ENCODE measurements around the gene TRIM56. TPM values are rescaled to one million over a fixed set of nuclear protein-coding genes. Genes with fewer than 3 reads are reported as not detected.

TRIM56 gene
- total RNA-seq, 1 donor = 16.0 TPM

DNA sequence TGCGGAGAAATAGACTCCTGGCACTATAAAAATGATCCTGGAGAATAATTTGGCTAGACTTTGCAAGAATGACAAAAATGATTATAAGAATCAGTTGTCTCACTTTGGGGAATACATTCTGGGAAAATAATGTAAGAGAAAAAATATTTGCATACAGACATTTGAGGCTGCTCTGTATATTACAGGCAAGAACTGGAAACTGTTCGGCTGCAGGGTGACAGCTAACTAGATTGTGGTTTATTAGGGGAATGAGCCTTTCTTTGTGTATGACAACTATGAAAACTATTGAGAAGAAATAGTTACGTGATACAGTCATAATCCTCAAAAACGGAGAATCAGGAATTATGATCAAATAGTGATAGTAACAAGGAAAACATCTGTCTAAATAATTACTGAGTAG lies 8.6 kb downstream of the TRIM56 start:
- TF ChIP-seq, protein P1, sequence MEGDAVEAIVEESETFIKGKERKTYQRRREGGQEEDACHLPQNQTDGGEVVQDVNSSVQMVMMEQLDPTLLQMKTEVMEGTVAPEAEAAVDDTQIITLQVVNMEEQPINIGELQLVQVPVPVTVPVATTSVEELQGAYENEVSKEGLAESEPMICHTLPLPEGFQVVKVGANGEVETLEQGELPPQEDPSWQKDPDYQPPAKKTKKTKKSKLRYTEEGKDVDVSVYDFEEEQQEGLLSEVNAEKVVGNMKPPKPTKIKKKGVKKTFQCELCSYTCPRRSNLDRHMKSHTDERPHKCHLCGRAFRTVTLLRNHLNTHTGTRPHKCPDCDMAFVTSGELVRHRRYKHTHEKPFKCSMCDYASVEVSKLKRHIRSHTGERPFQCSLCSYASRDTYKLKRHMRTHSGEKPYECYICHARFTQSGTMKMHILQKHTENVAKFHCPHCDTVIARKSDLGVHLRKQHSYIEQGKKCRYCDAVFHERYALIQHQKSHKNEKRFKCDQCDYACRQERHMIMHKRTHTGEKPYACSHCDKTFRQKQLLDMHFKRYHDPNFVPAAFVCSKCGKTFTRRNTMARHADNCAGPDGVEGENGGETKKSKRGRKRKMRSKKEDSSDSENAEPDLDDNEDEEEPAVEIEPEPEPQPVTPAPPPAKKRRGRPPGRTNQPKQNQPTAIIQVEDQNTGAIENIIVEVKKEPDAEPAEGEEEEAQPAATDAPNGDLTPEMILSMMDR (IDR thresholded peaks at IDR 0.05; ENCODE audit: insufficient read depth, low read depth, low read length) = no peak
- peak; percentile 76 for DNase-seq (ENCODE audit: low read depth)
- no peak overlapping the region for H3K4me3 ChIP-seq (ENCODE audit: low read depth, low read length)

DNA sequence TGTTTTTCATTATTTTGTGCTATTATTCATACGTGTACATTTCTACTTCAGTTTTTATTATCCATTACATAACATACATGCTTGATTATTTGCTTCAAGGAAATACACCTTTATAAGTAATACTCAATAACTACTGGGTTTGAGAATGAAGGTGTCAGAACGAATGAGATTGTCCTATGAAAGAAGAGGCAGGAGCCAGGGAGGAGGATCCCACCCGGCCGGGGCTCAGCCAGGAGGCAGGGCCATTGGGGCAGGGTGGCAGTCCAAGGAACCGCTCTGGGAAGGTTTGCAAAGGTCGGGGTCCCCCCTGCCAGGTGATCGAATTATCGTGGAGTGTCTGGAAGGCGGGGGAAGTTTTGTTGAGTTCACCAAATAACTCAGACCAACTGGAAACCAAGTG lies 9.1 kb downstream of the TRIM56 start:
- H3K4me3 ChIP-seq (ENCODE audit: low read depth, low read length) = no peak overlapping the region
- TF ChIP-seq, protein P1 (IDR thresholded peaks at IDR 0.05; ENCODE audit: insufficient read depth, low read depth, low read length) = no peak
- no peak for DNase-seq (ENCODE audit: low read depth)

DNA sequence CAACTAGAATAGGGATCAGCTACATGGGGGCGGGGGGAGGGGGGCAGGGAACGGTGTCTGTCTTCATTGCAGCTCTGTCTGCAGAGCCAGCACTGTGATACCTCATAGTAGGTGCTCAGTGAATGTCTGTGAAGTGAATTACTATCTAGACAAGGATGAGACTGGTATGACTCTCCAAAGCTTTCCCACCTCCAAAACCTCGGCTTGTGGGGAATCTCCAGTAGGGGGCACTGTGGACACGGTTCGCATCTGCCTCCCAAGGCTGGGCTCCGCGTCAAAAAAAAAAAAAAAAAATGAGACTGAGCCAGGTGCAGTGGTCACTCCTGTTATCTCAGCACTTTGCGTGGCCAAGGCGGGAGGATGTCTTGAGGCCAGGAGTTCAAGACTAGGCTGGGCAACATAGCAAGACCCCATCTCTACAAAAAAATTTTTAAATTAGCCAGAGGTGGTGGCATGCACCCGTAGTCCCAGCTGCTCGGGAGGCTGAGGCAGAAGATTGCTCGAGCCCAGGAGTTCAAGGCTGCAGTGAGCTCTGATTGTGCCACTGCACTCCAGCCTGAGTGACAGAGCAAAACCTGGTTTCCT lies 9.6 kb downstream of the TRIM56 start:
- TF ChIP-seq, protein P1 (IDR thresholded peaks at IDR 0.05; ENCODE audit: insufficient read depth, low read depth, low read length) = peak; percentile 81
- DNase-seq (ENCODE audit: low read depth) = peak; percentile 70
- H3K4me3 ChIP-seq (ENCODE audit: low read depth, low read length) = no peak overlapping the region

DNA sequence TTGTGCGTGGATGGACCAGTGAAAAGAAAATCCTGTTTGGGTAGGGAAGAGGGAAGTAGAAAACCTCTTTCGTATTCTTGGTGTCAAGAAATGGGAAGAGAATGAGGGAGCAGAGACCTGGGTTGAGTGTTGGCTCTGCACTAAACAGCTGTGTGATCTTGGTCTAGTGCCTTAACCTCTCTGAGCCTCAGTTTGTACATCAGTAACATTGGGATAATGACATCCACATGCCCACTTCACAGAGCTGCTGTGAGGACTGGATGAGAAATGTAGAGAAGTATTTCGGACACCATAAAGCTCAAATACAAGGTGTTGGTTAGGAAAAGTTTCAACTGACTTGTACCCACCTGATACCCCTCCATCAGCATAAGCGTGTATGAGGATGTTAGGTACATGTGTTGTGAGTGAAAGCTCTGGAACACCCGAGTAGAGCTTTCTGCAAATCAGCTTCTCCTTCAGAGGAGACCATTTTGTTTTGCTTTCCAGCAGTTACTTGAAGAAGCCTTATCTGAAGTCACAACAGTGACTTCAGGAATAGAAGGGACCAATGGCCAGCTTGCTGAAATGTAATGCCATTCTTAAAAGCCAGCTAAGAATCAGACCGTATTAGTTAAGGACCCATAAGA lies 11.2 kb downstream of the TRIM56 start:
- no peak for DNase-seq (ENCODE audit: low read depth)
- no peak overlapping the region for H3K4me3 ChIP-seq (ENCODE audit: low read depth, low read length)
- TF ChIP-seq, protein P1 (IDR thresholded peaks at IDR 0.05; ENCODE audit: insufficient read depth, low read depth, low read length) = no peak

DNA sequence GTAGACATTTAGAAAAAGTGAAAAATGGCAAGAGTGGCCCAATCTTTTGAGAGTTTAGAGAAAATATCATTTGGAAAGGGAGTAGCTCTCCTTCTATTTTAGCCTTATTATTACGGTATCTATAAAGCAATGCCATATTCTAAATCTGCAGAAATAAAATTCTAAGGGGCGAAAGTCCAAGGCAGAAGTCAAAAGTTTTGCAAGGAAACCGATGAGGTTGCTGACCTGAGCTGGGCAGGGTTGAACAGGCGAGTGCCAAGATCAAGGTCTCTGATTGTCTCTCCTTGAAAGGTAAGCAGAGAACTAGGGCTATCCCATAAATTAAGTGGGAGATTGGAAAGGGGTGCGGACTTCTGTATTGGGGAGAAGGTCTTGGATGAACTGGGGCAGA lies 11.7 kb downstream of the TRIM56 start:
- TF ChIP-seq, protein P1 (IDR thresholded peaks at IDR 0.05; ENCODE audit: insufficient read depth, low read depth, low read length) = no peak
- H3K4me3 ChIP-seq (ENCODE audit: low read depth, low read length) = no peak overlapping the region
- no peak for DNase-seq (ENCODE audit: low read depth)

DNA sequence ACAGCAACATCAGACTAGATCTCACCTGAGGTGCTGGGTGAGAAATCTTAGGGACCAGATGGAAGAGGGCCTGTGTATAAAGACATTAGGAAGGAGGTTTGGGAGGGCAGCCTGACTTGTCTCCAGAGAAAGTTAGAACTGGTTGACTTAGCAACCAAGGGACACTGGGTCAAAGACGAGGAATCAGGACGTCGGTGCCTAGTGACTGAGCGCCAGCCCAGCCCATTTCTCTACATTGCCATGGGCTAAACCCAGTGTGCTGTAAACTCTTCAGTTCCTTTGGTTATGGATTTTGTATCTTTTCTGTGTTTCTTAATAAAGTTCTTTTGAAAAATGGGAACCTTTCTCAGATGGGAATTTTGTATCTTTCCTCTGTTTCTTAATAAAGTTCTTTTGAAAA lies 12.3 kb downstream of the TRIM56 start:
- no peak for DNase-seq (ENCODE audit: low read depth)
- TF ChIP-seq, protein P1 (IDR thresholded peaks at IDR 0.05; ENCODE audit: insufficient read depth, low read depth, low read length) = no peak
- no peak overlapping the region for H3K4me3 ChIP-seq (ENCODE audit: low read depth, low read length)

Data from fibroblast of villous mesenchyme (primary cell).